GM23248 (cell line): ENCODE measurements around the gene ANAPC2.

Source experiments
- EZH2 ChIP-seq: fragments of 200-600 bp; sonication (generic); IDR thresholded peaks from 2 replicates; pipeline ENCODE4 v1.6.1; 2018; ENCODE audit warnings: antibody characterized with exemption, mild to moderate bottlenecking; ENCODE audit not compliant: insufficient read depth, poor library complexity, severe bottlenecking
- EZH2phosphoT487 ChIP-seq: fragments of 200-600 bp; sonication (generic); IDR thresholded peaks from 2 replicates; pipeline ENCODE4 v1.6.1; 2018; ENCODE audit warnings: antibody characterized with exemption, moderate library complexity, mild to moderate bottlenecking, low read depth; ENCODE audit not compliant: insufficient read depth

DNA sequence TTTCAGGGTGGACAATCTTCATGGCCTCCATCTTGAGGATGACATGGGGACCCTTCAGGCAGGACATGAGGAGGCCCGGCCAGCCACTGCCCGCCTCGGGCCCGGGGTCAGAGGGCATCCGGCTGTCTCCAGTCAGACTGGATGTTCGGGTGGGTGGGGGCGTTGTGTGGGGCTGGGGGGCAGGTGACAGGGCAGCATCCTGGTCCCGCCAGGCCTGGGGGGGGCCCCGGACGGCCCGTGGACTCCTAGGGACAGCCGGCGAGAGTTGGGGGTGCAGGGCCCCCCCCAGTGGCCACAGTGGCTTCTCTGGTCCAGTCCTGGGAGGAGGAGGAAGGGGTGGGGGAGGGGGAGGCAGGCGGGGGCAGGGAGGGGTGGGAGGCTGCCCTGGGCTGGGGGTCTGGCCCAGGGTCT, 32.7 kb upstream of the ANAPC2 start:
- no peak for TF ChIP-seq EZH2
- no peak for TF ChIP-seq EZH2phosphoT487
